IgD-negative memory B cell (primary cell): Measurements from ENCODE around the gene SH3TC2. TPM values are rescaled to one million over a fixed set of nuclear protein-coding genes. Genes with fewer than 3 reads are reported as not detected.

Source experiments
- H3K27ac Mint-ChIP-seq, 3 donors: one replicate each; pipeline ENCODE4 v1.8.0; 2020 to 2022; ENCODE audit warnings: mild to moderate bottlenecking in 3 of 3, mixed read lengths in 3 of 3, moderate library complexity in 1 of 3
- H3K27me3 Mint-ChIP-seq: one replicate; pipeline ENCODE4 v1.8.0; 2021; ENCODE audit warnings: mixed read lengths
- H3K36me3 Mint-ChIP-seq: one replicate; pipeline ENCODE4 v1.8.0; 2020; ENCODE audit warnings: mild to moderate bottlenecking, mixed read lengths
- H3K4me1 Mint-ChIP-seq, 3 donors: one replicate each; pipeline ENCODE4 v1.8.0; 2020 to 2022; ENCODE audit warnings: mixed read lengths in 3 of 3, mild to moderate bottlenecking in 1 of 3
- H3K4me3 Mint-ChIP-seq, 4 donors: one replicate each; pipeline ENCODE4 v1.8.0; 2020 to 2022; ENCODE audit warnings: mild to moderate bottlenecking in 4 of 4, mixed read lengths in 4 of 4, moderate library complexity in 3 of 4
- H3K9me3 Mint-ChIP-seq, 3 donors: one replicate each; pipeline ENCODE4 v1.8.0; 2020 to 2021; ENCODE audit warnings: mixed read lengths in 3 of 3, mild to moderate bottlenecking in 1 of 3
- polyA plus RNA-seq: library from polyadenylated mRNA; unstranded; fragments of 300-500 nt; fragmentation: Illumina TruSeq; gene quantifications from one replicate; pipeline ENCODE4 v1.2.3, GENCODE V29; 2021

Gene SH3TC2
- polyA plus RNA-seq, 1 donor from 2014 or later, result not detected

GRCh38 chr5:149072376-149072775 lies 9.5 kb upstream of the SH3TC2 start:
- Mint-ChIP-seq H3K27me3 (peaks cover 7% of the 10 kb centered on the region), H3K9me3 (peaks cover 0 to 4% (median 4%) of the 10 kb centered on the region in 3 donors), H3K36me3 (peaks cover 2% of the 10 kb centered on the region), H3K27ac (no peak overlapping the region), H3K4me1 (no peaks in the 10 kb centered on the region), H3K4me3 (no peak overlapping the region)

GRCh38 chr5:149071756-149072155 lies 8.9 kb upstream of the SH3TC2 start:
- Mint-ChIP-seq H3K36me3 (peaks cover 2% of the 10 kb centered on the region), H3K4me1 (no peaks in the 10 kb centered on the region), H3K27me3 (peaks cover 6% of the 10 kb centered on the region), H3K4me3 (no peak overlapping the region), H3K27ac (no peak overlapping the region), H3K9me3 (peaks cover 0 to 4% (median 4%) of the 10 kb centered on the region in 3 donors)

- no peaks in the 10 kb centered on the region for H3K4me1 Mint-ChIP-seq
- no peak overlapping the region for H3K27ac Mint-ChIP-seq
- H3K9me3 Mint-ChIP-seq, result peaks cover 2 to 6% (median 4%) of the 10 kb centered on the region in 3 donors
- H3K36me3 Mint-ChIP-seq, result peaks cover 2% of the 10 kb centered on the region
- peaks cover 6% of the 10 kb centered on the region for H3K27me3 Mint-ChIP-seq
- peak overlapping the region in 1 of 4 donors; percentile 0 for H3K4me3 Mint-ChIP-seq
Measured at GRCh38 chr5:149071216-149071615, 8.4 kb upstream of the SH3TC2 start.

- H3K9me3 Mint-ChIP-seq, result peaks cover 0 to 3% (median 2%) of the 10 kb centered on the region in 3 donors
- H3K27me3 Mint-ChIP-seq, result peaks cover 2% of the 10 kb centered on the region
- no peak overlapping the region for H3K4me3 Mint-ChIP-seq
- no peaks in the 10 kb centered on the region for H3K4me1 Mint-ChIP-seq
- peaks cover 2% of the 10 kb centered on the region for H3K36me3 Mint-ChIP-seq
- no peak overlapping the region for H3K27ac Mint-ChIP-seq
Measured at GRCh38 chr5:149069711-149070110, 6.8 kb upstream of the SH3TC2 start.

GRCh38 chr5:149063896-149064478 lies 1.1 kb upstream of the SH3TC2 start:
- Mint-ChIP-seq H3K9me3 (peaks cover 0 to 2% (median 2%) of the 10 kb centered on the region in 3 donors), H3K36me3 (no peaks in the 10 kb centered on the region), H3K27me3 (peaks cover 16% of the 10 kb centered on the region), H3K27ac (peak overlapping the region in 1 of 3 donors; percentile 41), H3K4me1 (no peaks in the 10 kb centered on the region), H3K4me3 (no peak overlapping the region)

GRCh38 chr5:149062371-149063016 lies 368 bp downstream of the SH3TC2 start:
- no peaks in the 10 kb centered on the region for H3K4me1 Mint-ChIP-seq
- peaks cover 18% of the 10 kb centered on the region for H3K27me3 Mint-ChIP-seq
- H3K9me3 Mint-ChIP-seq, result peaks cover 2 to 10% (median 7%) of the 10 kb centered on the region in 3 donors
- no peaks in the 10 kb centered on the region for H3K36me3 Mint-ChIP-seq
- no peak overlapping the region for H3K27ac Mint-ChIP-seq
- no peak overlapping the region for H3K4me3 Mint-ChIP-seq

- Mint-ChIP-seq H3K36me3 (no peaks in the 10 kb centered on the region), H3K27me3 (peaks cover 18% of the 10 kb centered on the region), H3K27ac (no peak overlapping the region), H3K4me3 (no peak overlapping the region), H3K9me3 (peaks cover under 1 to 11% (median 7%) of the 10 kb centered on the region in 3 donors), H3K4me1 (no peaks in the 10 kb centered on the region)
Measured at GRCh38 chr5:149061341-149061740, 1.5 kb downstream of the SH3TC2 start.

- Mint-ChIP-seq H3K4me1 (no peaks in the 10 kb centered on the region), H3K4me3 (no peak overlapping the region), H3K9me3 (peaks cover 0 to 11% (median 9%) of the 10 kb centered on the region in 3 donors), H3K27ac (no peak overlapping the region), H3K27me3 (peaks cover 18% of the 10 kb centered on the region), H3K36me3 (no peaks in the 10 kb centered on the region)
Measured at GRCh38 chr5:149060325-149060724, 2.5 kb downstream of the SH3TC2 start.

GRCh38 chr5:149056616-149057165 lies 6.2 kb downstream of the SH3TC2 start:
- H3K4me3 Mint-ChIP-seq, result no peak overlapping the region
- H3K27me3 Mint-ChIP-seq, result peaks cover 12% of the 10 kb centered on the region
- H3K27ac Mint-ChIP-seq, result no peak overlapping the region
- no peaks in the 10 kb centered on the region for H3K4me1 Mint-ChIP-seq
- H3K36me3 Mint-ChIP-seq, result no peaks in the 10 kb centered on the region
- H3K9me3 Mint-ChIP-seq, result peaks cover 0 to 11% (median 9%) of the 10 kb centered on the region in 3 donors

GRCh38 chr5:149054416-149054815 lies 8.4 kb downstream of the SH3TC2 start:
- no peaks in the 10 kb centered on the region for H3K4me1 Mint-ChIP-seq
- H3K9me3 Mint-ChIP-seq, result peaks cover 0 to 11% (median 9%) of the 10 kb centered on the region in 3 donors
- no peak overlapping the region for H3K4me3 Mint-ChIP-seq
- H3K36me3 Mint-ChIP-seq, result no peaks in the 10 kb centered on the region
- H3K27me3 Mint-ChIP-seq, result peaks cover 4% of the 10 kb centered on the region
- no peak overlapping the region for H3K27ac Mint-ChIP-seq

GRCh38 chr5:149053072-149053695 lies 9.7 kb downstream of the SH3TC2 start:
- no peaks in the 10 kb centered on the region for H3K4me1 Mint-ChIP-seq
- no peak overlapping the region for H3K27ac Mint-ChIP-seq
- no peak overlapping the region for H3K4me3 Mint-ChIP-seq
- no peaks in the 10 kb centered on the region for H3K36me3 Mint-ChIP-seq
- H3K9me3 Mint-ChIP-seq, result peaks cover 0 to 6% (median 3%) of the 10 kb centered on the region in 3 donors
- peaks cover under 1% of the 10 kb centered on the region for H3K27me3 Mint-ChIP-seq

GRCh38 chr5:149049371-149049781 lies 13.5 kb downstream of the SH3TC2 start:
- Mint-ChIP-seq H3K4me3 (no peak overlapping the region), H3K27me3 (no peaks in the 10 kb centered on the region), H3K9me3 (no peaks in the 10 kb centered on the region), H3K36me3 (no peaks in the 10 kb centered on the region), H3K27ac (peak overlapping the region in 1 of 3 donors; percentile 73), H3K4me1 (no peaks in the 10 kb centered on the region)

GRCh38 chr5:149048811-149049210 lies 14.1 kb downstream of the SH3TC2 start:
- Mint-ChIP-seq H3K27ac (peak overlapping the region in 1 of 3 donors; percentile 73), H3K4me3 (no peak overlapping the region), H3K27me3 (no peaks in the 10 kb centered on the region), H3K36me3 (no peaks in the 10 kb centered on the region), H3K4me1 (no peaks in the 10 kb centered on the region), H3K9me3 (no peaks in the 10 kb centered on the region)

- no peaks in the 10 kb centered on the region for H3K27me3 Mint-ChIP-seq
- no peaks in the 10 kb centered on the region for H3K4me1 Mint-ChIP-seq
Measured at GRCh38 chr5:149047462-149047861, 15.4 kb downstream of the SH3TC2 start.

GRCh38 chr5:149046196-149046829 lies 16.5 kb downstream of the SH3TC2 start:
- Mint-ChIP-seq H3K27ac (no peak overlapping the region), H3K9me3 (no peaks in the 10 kb centered on the region), H3K36me3 (no peaks in the 10 kb centered on the region), H3K4me1 (no peaks in the 10 kb centered on the region), H3K27me3 (no peaks in the 10 kb centered on the region), H3K4me3 (no peak overlapping the region)

More at GRCh38 chr5:149047462-149047861, 15.4 kb downstream of the SH3TC2 start:
- no peak overlapping the region for H3K4me3 Mint-ChIP-seq
- H3K27ac Mint-ChIP-seq, result no peak overlapping the region
- H3K36me3 Mint-ChIP-seq, result no peaks in the 10 kb centered on the region
- H3K9me3 Mint-ChIP-seq, result no peaks in the 10 kb centered on the region
